GM10266 (cell line): Measurements from ENCODE around the gene LRP1-AS.

Experiments used
- DNase-seq: peaks from one replicate; pipeline ENCODE4 v3.0.0; 2012; ENCODE audit errors: extremely low spot score
- CTCF ChIP-seq: IDR thresholded peaks from 2 replicates; pipeline ENCODE4 v1.5.1; 2012; ENCODE audit warnings: mild to moderate bottlenecking, low read depth; ENCODE audit not compliant: control insufficient read depth, insufficient read depth; ENCODE audit errors: missing control alignments

LRP1-AS gene

GRCh38 chr12:57096099-57096572 lies 51.3 kb downstream of the LRP1-AS start:
- DNase-seq: no peak

GRCh38 chr12:57095440-57095839 lies 52.0 kb downstream of the LRP1-AS start:
- no peak for TF ChIP-seq CTCF
- DNase-seq: no peak

More at GRCh38 chr12:57096099-57096572, 51.3 kb downstream of the LRP1-AS start:
- no peak for TF ChIP-seq CTCF
